Parathyroid adenoma (tissue), 2 donors: ENCODE data around the gene CEP85.

Experiments used
- H2AFZ ChIP-seq: fragments of 300-600 bp; sonication (generic); one replicate; pipeline ENCODE4 v1.7.0; 2017; ENCODE audit warnings: antibody characterized with exemption, mild to moderate bottlenecking
- H3K27ac ChIP-seq: fragments of 300-600 bp; sonication (generic); one replicate; pipeline ENCODE4 v1.7.0; 2017
- H3K27me3 ChIP-seq: fragments of 300-600 bp; sonication (generic); one replicate; pipeline ENCODE4 v1.7.0; 2017; ENCODE audit warnings: low read length; ENCODE audit not compliant: control insufficient read depth, insufficient read depth
- H3K36me3 ChIP-seq: fragments of 300-600 bp; sonication (generic); one replicate; pipeline ENCODE4 v1.7.0; 2017; ENCODE audit warnings: low read length; ENCODE audit not compliant: control insufficient read depth, insufficient read depth
- H3K4me1 ChIP-seq: fragments of 300-600 bp; sonication (generic); one replicate; pipeline ENCODE4 v1.7.0; 2017; ENCODE audit warnings: control low read depth
- H3K4me2 ChIP-seq: fragments of 300-600 bp; sonication (generic); one replicate; pipeline ENCODE4 v1.7.0; 2017; ENCODE audit warnings: low read length
- H3K4me3 ChIP-seq: fragments of 300-600 bp; sonication (generic); one replicate; pipeline ENCODE4 v1.7.0; 2017; ENCODE audit warnings: low read depth, low read length
- H3K79me2 ChIP-seq: fragments of 300-600 bp; sonication (generic); one replicate; pipeline ENCODE4 v1.7.0; 2017; ENCODE audit warnings: control low read depth
- H3K9ac ChIP-seq: fragments of 300-600 bp; sonication (generic); one replicate; pipeline ENCODE4 v1.7.0; 2017; ENCODE audit warnings: mild to moderate bottlenecking
- H3K9me3 ChIP-seq: fragments of 300-600 bp; sonication (generic); one replicate; pipeline ENCODE4 v1.7.0; 2017; ENCODE audit warnings: low read length; ENCODE audit not compliant: control insufficient read depth
- TF ChIP-seq, protein P1 (sequence below): fragments of 300-600 bp; sonication (generic); IDR thresholded peaks from one replicate; pipeline ENCODE4 v1.7.0; 2017; ENCODE audit warnings: antibody characterized with exemption, mild to moderate bottlenecking
- donor health status: primary hyperparathyroidism.

CEP85 gene, protein sequence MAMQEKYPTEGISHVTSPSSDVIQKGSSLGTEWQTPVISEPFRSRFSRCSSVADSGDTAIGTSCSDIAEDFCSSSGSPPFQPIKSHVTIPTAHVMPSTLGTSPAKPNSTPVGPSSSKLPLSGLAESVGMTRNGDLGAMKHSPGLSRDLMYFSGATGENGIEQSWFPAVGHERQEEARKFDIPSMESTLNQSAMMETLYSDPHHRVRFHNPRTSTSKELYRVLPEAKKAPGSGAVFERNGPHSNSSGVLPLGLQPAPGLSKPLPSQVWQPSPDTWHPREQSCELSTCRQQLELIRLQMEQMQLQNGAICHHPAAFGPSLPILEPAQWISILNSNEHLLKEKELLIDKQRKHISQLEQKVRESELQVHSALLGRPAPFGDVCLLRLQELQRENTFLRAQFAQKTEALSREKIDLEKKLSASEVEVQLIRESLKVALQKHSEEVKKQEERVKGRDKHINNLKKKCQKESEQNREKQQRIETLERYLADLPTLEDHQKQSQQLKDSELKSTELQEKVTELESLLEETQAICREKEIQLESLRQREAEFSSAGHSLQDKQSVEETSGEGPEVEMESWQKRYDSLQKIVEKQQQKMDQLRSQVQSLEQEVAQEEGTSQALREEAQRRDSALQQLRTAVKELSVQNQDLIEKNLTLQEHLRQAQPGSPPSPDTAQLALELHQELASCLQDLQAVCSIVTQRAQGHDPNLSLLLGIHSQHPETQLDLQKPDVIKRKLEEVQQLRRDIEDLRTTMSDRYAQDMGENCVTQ

DNA sequence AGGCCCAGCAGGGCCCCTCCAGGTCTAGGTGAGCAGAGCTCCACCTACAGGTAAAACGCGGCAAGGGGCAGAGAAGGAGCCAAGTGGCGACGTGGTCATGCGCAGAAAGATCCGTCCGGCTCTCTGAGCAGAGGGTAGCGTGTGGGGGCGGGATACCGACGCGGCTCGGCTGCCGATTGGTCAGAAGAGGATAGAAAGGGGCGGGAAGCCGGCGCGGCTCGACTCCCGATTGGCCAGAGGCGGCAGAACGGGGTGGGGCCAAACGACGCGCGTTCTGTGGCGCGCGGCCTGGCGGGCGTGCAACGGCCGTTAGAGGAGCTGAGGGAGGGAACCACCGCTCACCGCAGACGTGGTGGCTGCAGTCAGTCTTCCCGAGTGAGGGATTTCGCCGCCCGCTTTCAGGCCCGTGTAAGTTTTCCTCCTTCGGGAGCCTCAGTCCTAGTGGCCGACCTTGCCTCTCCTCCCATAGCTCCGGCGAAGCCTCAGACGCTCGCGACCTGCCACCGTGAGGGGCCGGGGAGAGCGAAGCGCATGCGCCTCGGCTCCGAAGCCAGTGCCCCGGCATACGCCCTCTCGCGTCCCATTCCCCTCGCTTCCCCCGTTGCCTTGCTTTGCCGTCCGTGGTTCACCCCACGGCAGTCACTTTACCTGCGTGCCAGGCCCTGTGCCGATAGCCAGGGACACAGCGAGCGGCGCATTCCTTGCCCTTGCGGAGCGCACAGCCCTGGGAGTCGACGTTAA lies at the start of gene CEP85:
Gene CEP85, plus strand, starts transcription at position 298 of the 741 bp plus-strand sequence. CDS start 5,584 bp downstream, outside the sequence.
- H3K9me3 ChIP-seq, result no peaks in the 10 kb centered on the region
- H3K9ac ChIP-seq, result peak within 1 kb of the TSS; percentile 69
- H3K79me2 ChIP-seq, result peaks cover 5% of the 10 kb centered on the region
- no peaks in the 10 kb centered on the region for H3K4me1 ChIP-seq
- H3K27ac ChIP-seq, result peak within 1 kb of the TSS; percentile 85
- peak within 1 kb of the TSS; percentile 75 for H3K4me2 ChIP-seq
- TF ChIP-seq, protein P1, sequence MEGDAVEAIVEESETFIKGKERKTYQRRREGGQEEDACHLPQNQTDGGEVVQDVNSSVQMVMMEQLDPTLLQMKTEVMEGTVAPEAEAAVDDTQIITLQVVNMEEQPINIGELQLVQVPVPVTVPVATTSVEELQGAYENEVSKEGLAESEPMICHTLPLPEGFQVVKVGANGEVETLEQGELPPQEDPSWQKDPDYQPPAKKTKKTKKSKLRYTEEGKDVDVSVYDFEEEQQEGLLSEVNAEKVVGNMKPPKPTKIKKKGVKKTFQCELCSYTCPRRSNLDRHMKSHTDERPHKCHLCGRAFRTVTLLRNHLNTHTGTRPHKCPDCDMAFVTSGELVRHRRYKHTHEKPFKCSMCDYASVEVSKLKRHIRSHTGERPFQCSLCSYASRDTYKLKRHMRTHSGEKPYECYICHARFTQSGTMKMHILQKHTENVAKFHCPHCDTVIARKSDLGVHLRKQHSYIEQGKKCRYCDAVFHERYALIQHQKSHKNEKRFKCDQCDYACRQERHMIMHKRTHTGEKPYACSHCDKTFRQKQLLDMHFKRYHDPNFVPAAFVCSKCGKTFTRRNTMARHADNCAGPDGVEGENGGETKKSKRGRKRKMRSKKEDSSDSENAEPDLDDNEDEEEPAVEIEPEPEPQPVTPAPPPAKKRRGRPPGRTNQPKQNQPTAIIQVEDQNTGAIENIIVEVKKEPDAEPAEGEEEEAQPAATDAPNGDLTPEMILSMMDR, result peak; percentile 86
- peak within 1 kb of the TSS; percentile 94 for H2AFZ ChIP-seq
- peak within 1 kb of the TSS; percentile 78 for H3K4me3 ChIP-seq
- H3K36me3 ChIP-seq, result no peaks in the 10 kb centered on the region
- H3K27me3 ChIP-seq, result no peaks in the 10 kb centered on the region

DNA sequence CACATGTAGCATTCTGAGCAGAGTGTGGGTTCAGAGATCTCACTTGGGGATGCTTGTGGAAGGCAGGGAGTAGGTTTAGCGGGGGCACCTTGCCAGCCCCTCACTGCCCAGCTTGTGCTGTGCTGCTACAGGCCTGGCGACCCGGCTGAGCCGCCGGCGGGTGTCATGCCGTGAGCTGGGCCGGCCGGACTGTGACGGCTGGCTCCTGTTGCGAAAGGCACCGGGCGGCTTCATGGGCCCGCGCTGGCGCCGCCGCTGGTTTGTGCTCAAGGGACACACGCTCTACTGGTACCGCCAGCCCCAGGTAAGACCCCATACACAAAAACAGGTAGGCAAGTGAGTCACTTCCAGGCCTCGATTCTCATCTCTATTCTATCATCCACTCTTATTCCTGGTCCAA lies 49.1 kb upstream of the CEP85 start:
- TF ChIP-seq, protein P1, result no peak
- Histone ChIP-seq H3K79me2 (no peaks in the 10 kb centered on the region), H3K36me3 (no peaks in the 10 kb centered on the region), H3K9me3 (no peaks in the 10 kb centered on the region), H3K27me3 (no peaks in the 10 kb centered on the region), H3K27ac (no peak overlapping the region), H2AFZ (no peak overlapping the region), H3K4me1 (no peaks in the 10 kb centered on the region), H3K4me2 (no peak overlapping the region), H3K9ac (no peak overlapping the region), H3K4me3 (no peak overlapping the region)

DNA sequence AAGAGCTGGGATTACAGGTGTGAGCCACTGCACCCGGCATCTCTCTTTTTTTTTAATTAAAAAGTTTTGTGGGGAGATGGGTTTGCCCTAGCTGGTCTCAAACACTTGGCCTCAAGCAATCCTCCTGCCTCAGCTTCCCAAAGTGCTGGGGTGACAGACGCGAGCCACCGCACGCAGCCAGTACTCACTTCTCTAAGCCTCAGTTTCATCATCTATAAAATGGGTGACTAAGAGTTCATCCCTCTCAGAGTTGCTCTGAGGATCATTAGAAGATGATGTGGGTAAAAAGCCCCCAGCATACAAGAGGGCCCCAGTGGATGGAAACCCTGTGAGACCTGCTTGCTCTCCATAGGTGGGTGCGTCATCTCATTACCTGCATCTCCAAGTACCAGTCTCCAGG lies 46.1 kb upstream of the CEP85 start:
- TF ChIP-seq, protein P1, result no peak
- Histone ChIP-seq H2AFZ (no peak overlapping the region), H3K4me2 (no peak overlapping the region), H3K9me3 (no peaks in the 10 kb centered on the region), H3K4me1 (no peaks in the 10 kb centered on the region), H3K4me3 (no peak overlapping the region), H3K79me2 (no peaks in the 10 kb centered on the region), H3K9ac (no peak overlapping the region), H3K27me3 (no peaks in the 10 kb centered on the region), H3K36me3 (no peaks in the 10 kb centered on the region), H3K27ac (no peak overlapping the region)

DNA sequence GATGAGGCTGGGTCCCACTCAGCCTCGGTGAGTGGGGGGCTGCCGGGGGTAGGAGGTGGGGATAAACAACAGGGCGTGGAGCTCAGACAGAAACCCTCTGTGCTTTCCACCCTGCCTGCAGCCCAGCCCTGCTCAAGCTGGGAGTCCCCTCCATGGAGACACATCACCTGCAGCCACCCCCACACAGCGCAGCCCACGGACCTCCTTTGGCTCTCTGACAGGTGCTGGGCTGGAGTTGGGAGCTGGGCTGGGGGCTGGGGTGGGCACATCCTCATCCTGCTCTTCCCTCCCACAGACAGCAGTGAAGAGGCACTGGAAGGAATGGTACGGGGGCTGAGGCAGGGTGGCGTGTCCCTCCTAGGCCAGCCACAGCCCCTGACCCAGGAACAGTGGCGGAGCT lies 45.5 kb upstream of the CEP85 start:
- no peak overlapping the region for H3K4me3 ChIP-seq
- H2AFZ ChIP-seq, result no peak overlapping the region

More for the DNA sequence above, 45.5 kb upstream of the CEP85 start:
- Histone ChIP-seq H3K9ac (no peak overlapping the region), H3K27ac (no peak overlapping the region), H3K79me2 (no peaks in the 10 kb centered on the region), H3K4me2 (no peak overlapping the region), H3K9me3 (no peaks in the 10 kb centered on the region), H3K4me1 (no peaks in the 10 kb centered on the region), H3K27me3 (no peaks in the 10 kb centered on the region), H3K36me3 (no peaks in the 10 kb centered on the region)
- TF ChIP-seq, protein P1, result no peak
